Caco-2 (cell line): ENCODE data around the gene TUBD1. TPM values are rescaled to one million over a fixed set of nuclear protein-coding genes. Genes with fewer than 3 reads are reported as not detected.

ENCODE experiments used
- BruUV-seq: library from RNA; stranded (reverse); fragments of 400-500 nt; replicated peaks from 2 replicates; lab custom pipeline; 2021; lab: Mats Ljungman, UMichigan
- CTCF ChIA-PET: fragments of 300-600 bp; sonication (Branson Sonifier 250); formaldehyde crosslinking; loops from one replicate; lab custom pipeline; 2022; ENCODE audit warnings: antibody characterized with exemption; lab: Charles Lee
- POLR2A ChIA-PET: fragments of 300-600 bp; sonication (Branson Sonifier 250); formaldehyde crosslinking; loops from one replicate; lab custom pipeline; 2022; ENCODE audit warnings: antibody characterized with exemption; lab: Charles Lee
- DNase-seq, 2 experiments: peaks; one replicate each; pipeline versions ENCODE4 v3.0.0 to v3.0.0-alpha.2; 2020 to 2022
- H3K27me3 ChIP-seq: replicated peaks from 2 replicates; pipeline ENCODE4 v1.6.0; 2011; ENCODE audit warnings: low read length; ENCODE audit not compliant: control insufficient read depth, insufficient read depth
- H3K36me3 ChIP-seq: 2 replicates; pipeline ENCODE4 v1.5.1; 2011; ENCODE audit warnings: low read length; ENCODE audit not compliant: control insufficient read depth, insufficient read depth
- H3K4me1 ChIP-seq: fragments of 250-450 bp; sonication (Bioruptor Pico); 2 replicates; pipeline ENCODE4 v1.5.1; 2020; ENCODE audit warnings: mild to moderate bottlenecking
- H3K4me3 ChIP-seq: 2 replicates; pipeline ENCODE4 v1.5.1; 2011; ENCODE audit warnings: low read depth, mild to moderate bottlenecking, control low read depth, low read length
- H3K9me3 ChIP-seq: fragments of 250-450 bp; sonication (Bioruptor Pico); 2 replicates; pipeline ENCODE4 v1.5.1; 2020; ENCODE audit warnings: mild to moderate bottlenecking, moderate library complexity
- H3K27ac Mint-ChIP-seq: one replicate; pipeline ENCODE4 v1.8.0; 2022; ENCODE audit warnings: mixed read lengths; ENCODE audit not compliant: unreplicated experiment
- H3K27me3 Mint-ChIP-seq: one replicate; pipeline ENCODE4 v1.8.0; 2022; ENCODE audit warnings: mixed read lengths; ENCODE audit not compliant: insufficient read depth, unreplicated experiment
- H3K36me3 Mint-ChIP-seq: one replicate; pipeline ENCODE4 v1.8.0; 2022; ENCODE audit warnings: mild to moderate bottlenecking, mixed read lengths; ENCODE audit not compliant: insufficient read depth, unreplicated experiment
- H3K4me1 Mint-ChIP-seq: one replicate; pipeline ENCODE4 v1.8.0; 2022; ENCODE audit warnings: low read depth, mixed read lengths; ENCODE audit not compliant: unreplicated experiment
- H3K4me3 Mint-ChIP-seq: one replicate; pipeline ENCODE4 v1.8.0; 2022; ENCODE audit warnings: mild to moderate bottlenecking, moderate library complexity, mixed read lengths; ENCODE audit not compliant: unreplicated experiment
- H3K9me3 Mint-ChIP-seq: one replicate; pipeline ENCODE4 v1.8.0; 2022; ENCODE audit warnings: mixed read lengths; ENCODE audit not compliant: unreplicated experiment
- CTCF ChIP-seq, 2 experiments: fragments of 200-600 bp in 1 of 2; IDR thresholded peaks; 1 replicate in 1 of 2; 2 replicates in 1 of 2; pipeline versions ENCODE4 v1.5.1 to v1.8.0; 2011 to 2022; ENCODE audit warnings: antibody characterized with exemption in 1 of 2, control low read depth in 1 of 2, inconsistent platforms in 1 of 2, low read depth in 1 of 2, low read length in 1 of 2, mild to moderate bottlenecking in 1 of 2, moderate library complexity in 1 of 2; ENCODE audit not compliant: insufficient read depth in 1 of 2, severe bottlenecking in 1 of 2, unreplicated experiment in 1 of 2
- intact Hi-C: fragments of 100-400 bp; cut with micrococcal nuclease; formaldehyde crosslinking; loops from one replicate; pipeline ENCODE4 v1.10.0; 2022; ENCODE audit not compliant: unreplicated experiment
- microRNA-seq: library from miRNA; unstranded; fragments of <30 nt; microRNA quantifications from one replicate; pipeline ENCODE4 v1.2.0, GENCODE V29; 2022
- total RNA-seq: library from RNA; stranded (reverse); gene quantifications from 2 replicates; pipeline ENCODE4 v1.2.3, GENCODE V29; 2022

Gene TUBD1
- total RNA-seq, 1 experiment from 2014 or later, result 23.6 TPM

DNA sequence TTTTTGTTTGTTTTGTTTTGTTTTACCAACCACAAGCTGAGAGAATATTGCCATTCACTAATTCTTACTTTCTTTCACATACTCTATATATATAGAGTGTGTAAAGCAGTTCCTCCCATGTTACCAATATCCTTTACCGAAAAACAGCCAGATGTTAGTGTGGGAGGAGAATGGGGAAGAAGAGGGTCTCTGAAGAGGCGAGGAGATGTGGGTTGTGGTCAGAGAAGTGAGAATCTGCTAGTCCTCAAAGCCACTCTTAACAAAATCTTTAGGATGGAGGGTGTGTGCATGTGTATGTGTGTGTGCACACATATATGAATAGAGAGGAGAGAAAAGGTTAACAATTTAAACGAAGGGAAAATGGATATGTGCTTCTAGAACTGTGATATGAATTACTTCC lies 80.6 kb downstream of the TUBD1 start:
- POLR2A ChIA-PET, result no interaction called here
- no TSS peak for BruUV-seq
- no peaks in the 10 kb centered on the region; the same call in 1 of the 2 replicates for H3K4me1 ChIP-seq
- no peaks in the 10 kb centered on the region for H3K9me3 Mint-ChIP-seq
- CTCF ChIA-PET, result no interaction called here
- H3K27me3 Mint-ChIP-seq, result no peaks in the 10 kb centered on the region
- intact Hi-C loops, result no loop called here
- no peaks in the 10 kb centered on the region for H3K27me3 ChIP-seq
- H3K4me1 Mint-ChIP-seq, result peaks cover 9% of the 10 kb centered on the region
- DNase-seq, result no peak
- no peak for TF ChIP-seq CTCF (IDR thresholded peaks at IDR 0.05; ENCODE audit: insufficient read depth in 1 of 2, low read depth in 1 of 2, low read length in 1 of 2, severe bottlenecking in 1 of 2, unreplicated experiment in 1 of 2)
- no peak overlapping the region for H3K4me3 Mint-ChIP-seq
- H3K36me3 Mint-ChIP-seq, result peaks cover 41% of the 10 kb centered on the region
- no peaks in the 10 kb centered on the region for H3K9me3 ChIP-seq
- H3K27ac Mint-ChIP-seq, result no peak overlapping the region
- no peak overlapping the region for H3K4me3 ChIP-seq
- no peaks in the 10 kb centered on the region for H3K36me3 ChIP-seq

DNA sequence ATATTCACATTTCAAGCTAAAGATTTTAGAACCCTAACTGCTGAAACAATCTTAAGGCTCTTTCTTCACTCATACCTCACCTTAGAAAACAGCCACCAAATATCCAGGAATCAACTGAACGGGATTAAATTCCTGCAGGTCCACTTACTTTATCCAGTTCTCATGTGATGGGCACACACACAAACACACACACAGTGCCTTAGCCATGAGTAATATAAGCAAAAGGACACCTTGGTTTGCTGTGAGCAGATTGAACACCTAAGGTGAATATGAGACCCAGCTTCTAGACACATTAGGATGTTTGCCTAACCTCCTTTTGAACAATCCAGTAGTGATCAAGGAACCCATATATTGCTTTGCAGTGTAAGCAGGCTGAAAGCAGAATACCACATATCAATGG lies 81.5 kb downstream of the TUBD1 start:
- BruUV-seq, result no TSS peak
- Histone ChIP-seq H3K4me1 (no peaks in the 10 kb centered on the region; the same call in 1 of the 2 replicates), H3K9me3 (no peaks in the 10 kb centered on the region), H3K4me3 (no peak overlapping the region), H3K36me3 (no peaks in the 10 kb centered on the region), H3K27me3 (no peaks in the 10 kb centered on the region)
- Mint-ChIP-seq H3K36me3 (peaks cover 34% of the 10 kb centered on the region), H3K4me3 (no peak overlapping the region), H3K27ac (no peak overlapping the region), H3K9me3 (no peaks in the 10 kb centered on the region), H3K27me3 (no peaks in the 10 kb centered on the region), H3K4me1 (peaks cover 9% of the 10 kb centered on the region)
- TF ChIP-seq CTCF (IDR thresholded peaks at IDR 0.05; ENCODE audit: insufficient read depth in 1 of 2, low read depth in 1 of 2, low read length in 1 of 2, severe bottlenecking in 1 of 2, unreplicated experiment in 1 of 2), result no peak
- intact Hi-C loops, result loop anchor here (2.0 kb wide), 1 partner anchor 18 kb away; no protein-coding TSS in a partner anchor
- CTCF ChIA-PET, result no interaction called here
- DNase-seq, result no peak
- POLR2A ChIA-PET, result no interaction called here

GRCh38 chr17:59810894-59811153 lies 81.9 kb downstream of the TUBD1 start:
- ChIA-PET POLR2A (no interaction called here), CTCF (no interaction called here)
- Histone ChIP-seq H3K27me3 (no peaks in the 10 kb centered on the region), H3K4me3 (no peak overlapping the region), H3K9me3 (no peaks in the 10 kb centered on the region), H3K4me1 (no peaks in the 10 kb centered on the region; the same call in 1 of the 2 replicates), H3K36me3 (no peaks in the 10 kb centered on the region)
- TF ChIP-seq CTCF (IDR thresholded peaks at IDR 0.05; ENCODE audit: insufficient read depth in 1 of 2, low read depth in 1 of 2, low read length in 1 of 2, severe bottlenecking in 1 of 2, unreplicated experiment in 1 of 2), result no peak
- Mint-ChIP-seq H3K9me3 (no peaks in the 10 kb centered on the region), H3K36me3 (peaks cover 34% of the 10 kb centered on the region), H3K4me3 (no peak overlapping the region), H3K4me1 (peaks cover 9% of the 10 kb centered on the region), H3K27me3 (no peaks in the 10 kb centered on the region), H3K27ac (no peak overlapping the region)
- no TSS peak for BruUV-seq
- DNase-seq, result no peak
- intact Hi-C loops, result loop anchor here (2.0 kb wide), 1 partner anchor 18 kb away; no protein-coding TSS in a partner anchor

Small RNA genes lying within 50 kb of the gene (microRNA-seq; reads per million reads assigned to microRNA genes)
- gene MIR21, result 384,949 reads per million, percentile 100 among the genes with 10 or more reads in this experiment

Other genes with a start within 250 kb of the TUBD1 start
- 36.1 and 36.6 TPM in 2 replicates for gene PTRH2, start 185.5 kb downstream of the TUBD1 start, total RNA-seq
- 277 and 297 TPM in 2 replicates for gene VMP1, start 185.3 kb downstream of the TUBD1 start, total RNA-seq
- 66.9 and 68.3 TPM in 2 replicates for gene RPS6KB1, start 178 bp upstream of the TUBD1 start, total RNA-seq
- 26.3 and 30.5 TPM in 2 replicates for gene RNFT1, start 71.8 kb upstream of the TUBD1 start, total RNA-seq
- 18.8 and 20.5 TPM in 2 replicates for gene HEATR6, start 186.0 kb upstream of the TUBD1 start, total RNA-seq